GM12878 (cell line): Measurements from ENCODE around the gene ITGA11.

Experiments
- BHLHE40 ChIP-seq, 2 experiments: fragments of 450-650 bp in 1 of 2; IDR thresholded peaks; 2 replicates each; pipeline ENCODE4 v1.6.1; 2011 to 2017; ENCODE audit warnings: low read depth in 2 of 2, borderline replicate concordance in 1 of 2, improper control_type of control experiment in 1 of 2, low read length in 1 of 2, mild to moderate bottlenecking in 1 of 2
- CREB1 ChIP-seq: IDR thresholded peaks from 2 replicates; pipeline ENCODE4 v1.6.1; 2012; ENCODE audit warnings: low read depth, mild to moderate bottlenecking, inconsistent platforms
- CREM ChIP-seq: IDR thresholded peaks from 2 replicates; pipeline ENCODE4 v1.6.1; 2014; ENCODE audit warnings: antibody characterized with exemption, low read depth
- CTCF ChIP-seq, 3 experiments: IDR thresholded peaks in 2 of 3; conservative IDR thresholded peaks in 1 of 3; 2 replicates each; pipeline ENCODE4 v1.5.1; 2011; ENCODE audit warnings: low read depth in 3 of 3, low read length in 3 of 3, mild to moderate bottlenecking in 3 of 3, control low read depth in 2 of 3, moderate library complexity in 2 of 3, inconsistent platforms in 1 of 3, mixed read lengths in 1 of 3; ENCODE audit not compliant: control insufficient read depth in 2 of 3, insufficient read depth in 1 of 3; ENCODE audit errors: extremely low read depth in 1 of 3
- FOXK2 ChIP-seq: fragments of 450-650 bp; IDR thresholded peaks from 2 replicates; pipeline ENCODE4 v1.6.1; 2017; ENCODE audit warnings: mild to moderate bottlenecking, moderate library complexity
- JUNB ChIP-seq: IDR thresholded peaks from 2 replicates; pipeline ENCODE4 v1.6.1; 2016; ENCODE audit warnings: antibody characterized with exemption, mild to moderate bottlenecking
- JUND ChIP-seq: IDR thresholded peaks from 2 replicates; pipeline ENCODE4 v1.6.1; 2012; ENCODE audit warnings: low read depth, mild to moderate bottlenecking, low read length, improper control_type of control experiment, moderate library complexity
- POLR2A ChIP-seq: IDR thresholded peaks from 2 replicates; pipeline ENCODE4 v1.6.1; 2011; ENCODE audit warnings: low read depth, mild to moderate bottlenecking, low read length
- SMAD1 ChIP-seq: fragments of 450-650 bp; IDR thresholded peaks from 2 replicates; pipeline ENCODE4 v1.6.1; 2018; ENCODE audit warnings: mild to moderate bottlenecking, low read depth; ENCODE audit not compliant: partially characterized antibody
- STAT3 ChIP-seq: IDR thresholded peaks from 2 replicates; pipeline ENCODE4 v1.6.1; 2011; ENCODE audit warnings: low read depth, low read length, improper control_type of control experiment
- TF ChIP-seq, protein P1 (sequence below): IDR thresholded peaks from 2 replicates; pipeline ENCODE4 v1.6.1; 2012; ENCODE audit warnings: low read depth, low read length, improper control_type of control experiment
- TF ChIP-seq, protein P2 (sequence below): fragments of 450-650 bp; formaldehyde crosslinking; IDR thresholded peaks from 2 replicates; pipeline ENCODE4 v1.5.0; 2022; ENCODE audit warnings: mild to moderate bottlenecking, missing genetic modification characterization

DNA sequence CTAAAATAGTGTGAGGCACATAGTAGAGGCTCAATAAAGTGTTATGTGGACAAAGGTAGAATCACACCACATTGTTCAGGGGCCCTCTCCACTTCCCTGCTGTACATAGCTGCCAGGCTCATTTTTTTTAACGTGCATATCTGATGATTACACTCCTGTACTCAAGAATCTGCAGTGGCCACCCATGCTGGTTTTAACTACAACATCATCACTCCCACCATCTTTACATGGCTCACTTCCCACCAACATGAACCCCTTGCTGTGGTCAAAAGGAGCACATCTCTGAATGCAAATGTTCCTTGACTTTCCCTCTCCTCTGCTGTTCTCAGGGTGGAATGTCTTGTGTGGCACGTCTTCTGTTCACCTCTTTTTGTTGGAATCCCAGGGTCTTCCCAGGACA is 77.7 kb downstream of the ITGA11 start:
- TF ChIP-seq FOXK2, result no peak
- no peak for TF ChIP-seq CTCF (IDR thresholded peaks at IDR 0.05 in 2 of 3, conservative IDR thresholded peaks at IDR 0.05 in 1 of 3; ENCODE audit: control insufficient read depth in 2 of 3, extremely low read depth in 1 of 3, insufficient read depth in 1 of 3, low read depth in 3 of 3, low read length in 3 of 3)
- TF ChIP-seq SMAD1, result no peak
- TF ChIP-seq, protein P1, sequence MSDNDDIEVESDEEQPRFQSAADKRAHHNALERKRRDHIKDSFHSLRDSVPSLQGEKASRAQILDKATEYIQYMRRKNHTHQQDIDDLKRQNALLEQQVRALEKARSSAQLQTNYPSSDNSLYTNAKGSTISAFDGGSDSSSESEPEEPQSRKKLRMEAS, result no peak
- TF ChIP-seq, protein P2, sequence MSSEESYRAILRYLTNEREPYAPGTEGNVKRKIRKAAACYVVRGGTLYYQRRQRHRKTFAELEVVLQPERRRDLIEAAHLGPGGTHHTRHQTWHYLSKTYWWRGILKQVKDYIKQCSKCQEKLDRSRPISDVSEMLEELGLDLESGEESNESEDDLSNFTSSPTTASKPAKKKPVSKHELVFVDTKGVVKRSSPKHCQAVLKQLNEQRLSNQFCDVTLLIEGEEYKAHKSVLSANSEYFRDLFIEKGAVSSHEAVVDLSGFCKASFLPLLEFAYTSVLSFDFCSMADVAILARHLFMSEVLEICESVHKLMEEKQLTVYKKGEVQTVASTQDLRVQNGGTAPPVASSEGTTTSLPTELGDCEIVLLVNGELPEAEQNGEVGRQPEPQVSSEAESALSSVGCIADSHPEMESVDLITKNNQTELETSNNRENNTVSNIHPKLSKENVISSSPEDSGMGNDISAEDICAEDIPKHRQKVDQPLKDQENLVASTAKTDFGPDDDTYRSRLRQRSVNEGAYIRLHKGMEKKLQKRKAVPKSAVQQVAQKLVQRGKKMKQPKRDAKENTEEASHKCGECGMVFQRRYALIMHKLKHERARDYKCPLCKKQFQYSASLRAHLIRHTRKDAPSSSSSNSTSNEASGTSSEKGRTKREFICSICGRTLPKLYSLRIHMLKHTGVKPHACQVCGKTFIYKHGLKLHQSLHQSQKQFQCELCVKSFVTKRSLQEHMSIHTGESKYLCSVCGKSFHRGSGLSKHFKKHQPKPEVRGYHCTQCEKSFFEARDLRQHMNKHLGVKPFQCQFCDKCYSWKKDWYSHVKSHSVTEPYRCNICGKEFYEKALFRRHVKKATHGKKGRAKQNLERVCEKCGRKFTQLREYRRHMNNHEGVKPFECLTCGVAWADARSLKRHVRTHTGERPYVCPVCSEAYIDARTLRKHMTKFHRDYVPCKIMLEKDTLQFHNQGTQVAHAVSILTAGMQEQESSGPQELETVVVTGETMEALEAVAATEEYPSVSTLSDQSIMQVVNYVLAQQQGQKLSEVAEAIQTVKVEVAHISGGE (CRISPR knock-in tag), result no peak
- TF ChIP-seq CREM, result no peak
- no peak for TF ChIP-seq CREB1
- no peak for TF ChIP-seq STAT3
- TF ChIP-seq JUNB, result no peak
- no peak for TF ChIP-seq POLR2A
- no peak for TF ChIP-seq JUND
- no peak for TF ChIP-seq BHLHE40 (IDR thresholded peaks at IDR 0.05; ENCODE audit: borderline replicate concordance in 1 of 2, low read depth in 2 of 2, low read length in 1 of 2)
